Activated CD4-positive, alpha-beta T cell treated with anti-CD3 and anti-CD28 coated beads for 36 hours (primary cell): ENCODE data around the gene NDUFB5. TPM values are rescaled to one million over a fixed set of nuclear protein-coding genes. Genes with fewer than 3 reads are reported as not detected.

Experiments used
- ATAC-seq: fragments of 200-7000 bp; cut with Tn5 transposase; one replicate; pipeline ENCODE4 v1.10.0; 2021; ENCODE audit warnings: mild to moderate bottlenecking, moderate library complexity
- CTCF ChIA-PET: fragments of 350-600 bp; sonication (Branson Sonifier 250); formaldehyde crosslinking; loops from one replicate; lab custom pipeline; 2021; ENCODE audit warnings: antibody characterized with exemption; lab: Charles Lee
- POLR2A ChIA-PET: fragments of 350-600 bp; sonication (Branson Sonifier 250); formaldehyde crosslinking; loops from one replicate; lab custom pipeline; 2021; ENCODE audit warnings: antibody characterized with exemption, inconsistent platforms; lab: Charles Lee
- DNase-seq: peaks from one replicate; pipeline ENCODE4 v3.0.0-alpha.2; 2020
- H3K27ac Mint-ChIP-seq: one replicate; pipeline ENCODE4 v1.8.0; 2021; ENCODE audit warnings: mixed read lengths
- H3K27me3 Mint-ChIP-seq: one replicate; pipeline ENCODE4 v1.8.0; 2021; ENCODE audit warnings: mixed read lengths
- H3K36me3 Mint-ChIP-seq: one replicate; pipeline ENCODE4 v1.8.0; 2021; ENCODE audit warnings: low read depth, mixed read lengths
- H3K4me1 Mint-ChIP-seq: one replicate; pipeline ENCODE4 v1.8.0; 2021; ENCODE audit warnings: mixed read lengths
- H3K4me3 Mint-ChIP-seq: one replicate; pipeline ENCODE4 v1.8.0; 2021; ENCODE audit warnings: mild to moderate bottlenecking, moderate library complexity, mixed read lengths
- H3K9me3 Mint-ChIP-seq: one replicate; pipeline ENCODE4 v1.8.0; 2021; ENCODE audit warnings: low read depth, mixed read lengths
- intact Hi-C, 2 experiments: fragments of 100-400 bp; cut with DNase I in 1 of 2; cut with micrococcal nuclease in 1 of 2; formaldehyde crosslinking; loops; one replicate each; pipeline versions ENCODE4 v1.14.2 to v1.15.1; 2022 to 2024; cut with DNase I, micrococcal nuclease
- total RNA-seq, 2 experiments: library from RNA; stranded (reverse); gene quantifications; one replicate each; pipeline ENCODE4 v1.2.3, GENCODE V29; 2021

The NDUFB5 gene
- total RNA-seq = 100 to 1,000 TPM; 105 to 110 TPM

GRCh38 chr3:179604321-179605078 lies at the start of gene NDUFB5, which contains the start of gene MRPL47:
Gene NDUFB5 (plus strand): TSS chr3:179604794. CDS start chr3:179604816, 22 bp downstream.
Gene MRPL47 (minus strand): TSS chr3:179604638. CDS start chr3:179604624, 14 bp downstream.
- Mint-ChIP-seq H3K4me3 (peak within 1 kb of the TSS; percentile 92), H3K27ac (peak within 1 kb of the TSS; percentile 100), H3K4me1 (peaks cover 37% of the 10 kb centered on the region), H3K36me3 (peaks cover 24% of the 10 kb centered on the region), H3K27me3 (no peaks in the 10 kb centered on the region), H3K9me3 (no peaks in the 10 kb centered on the region)
- intact Hi-C loops = loop anchor here (1.0 to 5.0 kb wide), 9 partner anchors 42 to 1385 kb away; partner anchors contain the start of genes ACTL6A (in 2 of the 2), MFN1 (in 2 of the 2), DNAJC19 (in 1 of the 2) and FXR1 (in 1 of the 2)
- ChIA-PET CTCF (interaction anchor here (0.7 to 1.1 kb wide), 3 partner anchors 11 to 257 kb away, joined by 3 to 4 read pairs (median 3); partner anchors contain the start of genes ACTL6A and MFN1), POLR2A (interaction anchor here (1.0 to 1.2 kb wide), 2 partner anchors 39 to 41 kb away, joined by 3 to 10 read pairs; partner anchors contain the start of gene ACTL6A)
- peak; percentile 92 for ATAC-seq
- peak; percentile 95 for DNase-seq

DNA sequence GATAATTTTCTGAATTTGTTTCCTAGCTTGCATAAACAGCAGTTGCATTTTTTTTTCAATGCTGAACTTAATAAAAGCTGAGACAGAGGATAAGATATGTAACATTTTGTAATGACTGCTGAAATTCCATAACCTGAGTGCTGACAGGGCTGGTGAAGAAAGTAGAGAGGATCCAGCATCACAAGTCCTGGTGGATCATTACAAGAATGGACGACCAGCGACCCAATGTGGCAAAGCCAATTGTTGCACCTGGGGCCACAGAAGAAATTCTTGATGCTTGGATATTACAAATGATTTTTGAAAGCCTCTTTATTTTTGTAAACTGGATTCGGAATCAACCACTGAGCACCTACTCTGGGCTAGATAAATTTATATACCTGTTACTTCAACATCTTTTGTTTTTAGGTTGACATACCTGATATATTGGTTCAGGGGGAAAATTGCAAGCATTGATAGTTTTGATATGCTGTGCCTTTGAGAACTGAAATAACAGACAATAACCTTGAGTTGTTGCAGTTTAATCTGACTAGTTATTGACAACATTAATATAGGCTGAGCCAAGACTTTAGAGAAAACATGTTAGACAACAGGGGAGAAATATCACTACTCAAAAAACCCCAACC lies 45.7 kb upstream of the NDUFB5 start:
- Mint-ChIP-seq H3K27ac (no peak overlapping the region), H3K36me3 (no peaks in the 10 kb centered on the region), H3K9me3 (no peaks in the 10 kb centered on the region), H3K27me3 (peaks cover 6% of the 10 kb centered on the region), H3K4me1 (peaks cover 3% of the 10 kb centered on the region), H3K4me3 (no peak overlapping the region)
- no peak for ATAC-seq
- ChIA-PET CTCF (interaction anchor here (0.7 to 1.2 kb wide), 2 partner anchors 129 to 442 kb away, joined by 3 to 5 read pairs; no protein-coding TSS in a partner anchor), POLR2A (interaction anchor here (0.6 kb wide), 1 partner anchor 242 kb away, joined by 4 read pairs; no protein-coding TSS in a partner anchor)
- intact Hi-C loops = loop anchor here (1.0 to 2.0 kb wide), 4 partner anchors 112 to 454 kb away; no protein-coding TSS in a partner anchor
- peak; percentile 75 for DNase-seq

DNA sequence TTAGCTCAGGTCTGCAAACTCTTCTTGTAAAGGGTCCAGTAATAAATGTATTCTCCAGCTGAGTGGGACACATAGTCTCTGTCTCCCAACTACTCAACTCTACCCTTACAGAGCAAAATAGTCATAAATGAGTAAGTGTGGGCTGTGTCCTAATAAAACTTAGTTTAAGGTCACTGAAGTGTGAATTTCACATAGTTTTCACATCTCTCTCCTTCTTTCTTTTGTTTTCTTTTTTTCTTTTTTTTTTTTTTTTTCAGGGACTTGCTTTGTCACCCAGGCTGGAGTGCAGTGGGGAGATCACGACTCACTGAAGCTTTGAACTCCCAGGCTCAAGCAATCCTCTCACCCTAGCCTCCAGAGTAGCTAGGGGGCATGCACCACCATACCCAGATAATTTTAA lies 43.8 kb upstream of the NDUFB5 start:
- POLR2A ChIA-PET = no interaction called here
- CTCF ChIA-PET = interaction anchor here (2.1 kb wide), 1 partner anchor 12 kb away, joined by 4 read pairs; no protein-coding TSS in a partner anchor
- DNase-seq = no peak
- H3K27ac Mint-ChIP-seq = no peak overlapping the region
- H3K27me3 Mint-ChIP-seq = peaks cover 6% of the 10 kb centered on the region
- peaks cover 20% of the 10 kb centered on the region for H3K4me1 Mint-ChIP-seq
- intact Hi-C loops = loop anchor here (5.0 kb wide), 2 partner anchors 543 to 1042 kb away; partner anchors contain the start of gene TTC14 (in 2 of the 2)
- H3K36me3 Mint-ChIP-seq = peaks cover 2% of the 10 kb centered on the region
- no peak overlapping the region for H3K4me3 Mint-ChIP-seq
- ATAC-seq = no peak
- H3K9me3 Mint-ChIP-seq = no peaks in the 10 kb centered on the region

GRCh38 chr3:179562591-179563270 lies 41.9 kb upstream of the NDUFB5 start, which contains the start of gene ACTL6A:
Gene ACTL6A (plus strand): TSS chr3:179562926. CDS start chr3:179563093, 167 bp downstream.
- Mint-ChIP-seq H3K27ac (peak within 1 kb of the TSS; percentile 96), H3K4me1 (peaks cover 26% of the 10 kb centered on the region), H3K9me3 (no peaks in the 10 kb centered on the region), H3K27me3 (peaks cover 6% of the 10 kb centered on the region), H3K36me3 (peaks cover 2% of the 10 kb centered on the region), H3K4me3 (peak within 1 kb of the TSS; percentile 83)
- ChIA-PET CTCF (interaction anchor here (0.6 to 2.1 kb wide), 8 partner anchors 14 to 562 kb away, joined by 3 to 5 read pairs (median 4); partner anchors contain the start of genes MRPL47 and NDUFB5), POLR2A (interaction anchor here (0.6 to 1.7 kb wide), 6 partner anchors 18 to 414 kb away, joined by 3 to 10 read pairs (median 4); partner anchors contain the start of genes MRPL47 and NDUFB5)
- intact Hi-C loops = loop anchor here (1.0 to 5.0 kb wide), 12 partner anchors 42 to 1040 kb away; partner anchors contain the start of genes MFN1 (in 2 of the 2), MRPL47 (in 2 of the 2), NDUFB5 (in 2 of the 2) and TTC14 (in 2 of the 2)
- DNase-seq (peak; percentile 99), ATAC-seq (peak; percentile 92)

DNA sequence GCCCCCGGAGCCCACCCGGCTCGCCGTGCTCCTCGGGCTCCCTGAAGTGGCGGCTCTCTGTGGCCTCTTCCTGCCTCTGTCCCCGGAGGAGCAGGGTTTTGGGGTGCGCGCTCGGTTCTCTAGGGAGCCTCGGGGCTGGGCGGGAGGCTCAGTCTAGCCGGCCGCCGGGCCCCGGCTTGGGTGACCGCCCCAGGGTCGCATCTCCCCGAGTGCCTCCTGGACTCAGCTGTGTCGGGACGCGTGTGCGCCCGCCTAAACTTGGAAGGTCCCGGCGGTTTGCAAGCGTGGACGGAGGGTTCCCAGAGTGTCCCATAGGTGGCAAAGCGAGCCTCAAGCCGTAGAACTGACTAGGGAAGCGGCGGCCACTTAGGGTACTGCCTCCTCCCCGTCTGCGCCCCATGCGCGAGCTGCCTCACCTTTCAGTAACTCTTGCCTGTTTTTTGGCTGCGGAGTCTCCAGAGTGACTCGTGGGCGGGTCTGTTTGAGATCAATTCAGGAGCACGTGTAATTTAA lies 41.3 kb upstream of the NDUFB5 start:
- Mint-ChIP-seq H3K4me3 (peak overlapping the region; percentile 83), H3K27ac (peak overlapping the region; percentile 90), H3K4me1 (peaks cover 27% of the 10 kb centered on the region), H3K36me3 (peaks cover 2% of the 10 kb centered on the region), H3K27me3 (peaks cover 6% of the 10 kb centered on the region), H3K9me3 (no peaks in the 10 kb centered on the region)
- ChIA-PET CTCF (interaction anchor here (0.6 kb wide), 1 partner anchor 103 kb away, joined by 4 read pairs; no protein-coding TSS in a partner anchor), POLR2A (interaction anchor here (0.7 to 1.7 kb wide), 4 partner anchors 41 to 414 kb away, joined by 3 to 10 read pairs (median 6); partner anchors contain the start of genes MRPL47 and NDUFB5)
- intact Hi-C loops = loop anchor here (1.0 to 5.0 kb wide), 8 partner anchors 46 to 1039 kb away; partner anchors contain the start of genes TTC14 (in 2 of the 2), PIK3CA (in 1 of the 2), USP13 (in 1 of the 2) and ZMAT3 (in 1 of the 2)
- DNase-seq (peak; percentile 87), ATAC-seq (peak; percentile 61)

DNA sequence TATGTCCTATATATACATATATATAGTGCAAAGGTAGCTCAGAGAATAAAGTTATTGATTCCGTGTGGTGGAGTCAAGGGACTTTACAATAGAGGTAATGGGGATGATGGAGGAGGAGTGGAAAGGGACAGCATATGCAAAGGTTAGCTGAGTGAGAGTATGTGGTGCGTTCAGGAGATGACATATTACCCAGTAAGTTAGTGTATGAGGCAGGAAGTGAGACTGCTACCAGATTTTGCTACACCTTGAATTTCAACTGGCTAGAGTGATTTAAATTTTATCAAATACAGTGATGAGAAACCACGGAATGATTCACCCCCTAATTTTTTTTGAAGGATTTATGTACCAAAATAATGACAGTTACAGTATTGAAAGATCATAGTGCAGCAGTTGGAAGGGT lies 39.1 kb upstream of the NDUFB5 start:
- H3K36me3 Mint-ChIP-seq = peaks cover 8% of the 10 kb centered on the region
- H3K9me3 Mint-ChIP-seq = no peaks in the 10 kb centered on the region
- DNase-seq (peak; percentile 18), ATAC-seq (peak; percentile 18)
- peak overlapping the region; percentile 79 for H3K27ac Mint-ChIP-seq
- ChIA-PET CTCF (interaction anchor here (0.6 to 1.0 kb wide), 2 partner anchors 34 to 494 kb away, joined by 3 read pairs; partner anchors contain the start of gene ZMAT3), POLR2A (interaction anchor here (1.0 kb wide), 1 partner anchor 39 kb away, joined by 3 read pairs; the partner anchor contains the start of genes MRPL47 and NDUFB5)
- H3K27me3 Mint-ChIP-seq = peaks cover 6% of the 10 kb centered on the region
- H3K4me3 Mint-ChIP-seq = no peak overlapping the region
- H3K4me1 Mint-ChIP-seq = peaks cover 31% of the 10 kb centered on the region
- intact Hi-C loops = no loop called here

DNA sequence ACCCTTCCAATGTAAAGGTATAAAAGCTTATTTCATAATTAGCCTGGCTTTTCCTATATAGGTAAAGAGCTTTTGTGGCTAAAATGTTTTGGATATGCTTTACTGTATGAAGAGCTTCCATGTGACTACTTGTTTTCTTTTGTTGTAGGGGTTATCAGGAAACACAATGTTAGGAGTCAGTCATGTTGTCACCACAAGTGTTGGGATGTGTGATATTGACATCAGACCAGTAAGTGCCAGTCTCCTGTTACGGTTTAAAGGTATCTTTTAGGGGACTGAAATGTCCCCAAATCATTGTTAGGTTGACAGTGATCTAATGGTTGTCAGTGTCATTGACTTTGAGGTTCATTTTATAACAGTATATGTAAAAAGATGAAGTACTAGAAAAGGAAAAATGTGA lies 23.6 kb upstream of the NDUFB5 start:
- H3K27me3 Mint-ChIP-seq = no peaks in the 10 kb centered on the region
- no peaks in the 10 kb centered on the region for H3K9me3 Mint-ChIP-seq
- H3K4me1 Mint-ChIP-seq = no peaks in the 10 kb centered on the region
- H3K36me3 Mint-ChIP-seq = peaks cover 38% of the 10 kb centered on the region
- ATAC-seq (no peak), DNase-seq (no peak)
- no peak overlapping the region for H3K4me3 Mint-ChIP-seq
- no peak overlapping the region for H3K27ac Mint-ChIP-seq
- intact Hi-C loops = loop anchor here in 1 of 2 experiments (10.0 kb wide), 1 partner anchor 1364 kb away; no protein-coding TSS in a partner anchor
- ChIA-PET CTCF (no interaction called here), POLR2A (no interaction called here)

- no peak overlapping the region for H3K4me3 Mint-ChIP-seq
- ChIA-PET CTCF (interaction anchor here (0.5 kb wide), 1 partner anchor 95 kb away, joined by 4 read pairs; no protein-coding TSS in a partner anchor), POLR2A (interaction anchor here (0.6 kb wide), 1 partner anchor 14 kb away, joined by 3 read pairs; no protein-coding TSS in a partner anchor)
- peak overlapping the region; percentile 14 for H3K27ac Mint-ChIP-seq
- ATAC-seq = peak; percentile 87
- no peaks in the 10 kb centered on the region for H3K9me3 Mint-ChIP-seq
- peaks cover 30% of the 10 kb centered on the region for H3K36me3 Mint-ChIP-seq
- no peaks in the 10 kb centered on the region for H3K27me3 Mint-ChIP-seq
- H3K4me1 Mint-ChIP-seq = peaks cover 11% of the 10 kb centered on the region
- intact Hi-C loops = loop anchor here in 1 of 2 experiments (10.0 kb wide), 1 partner anchor 1356 kb away; no protein-coding TSS in a partner anchor
- DNase-seq = no peak
Observed at GRCh38 chr3:179589143-179589542, 15.5 kb upstream of the NDUFB5 start.

DNA sequence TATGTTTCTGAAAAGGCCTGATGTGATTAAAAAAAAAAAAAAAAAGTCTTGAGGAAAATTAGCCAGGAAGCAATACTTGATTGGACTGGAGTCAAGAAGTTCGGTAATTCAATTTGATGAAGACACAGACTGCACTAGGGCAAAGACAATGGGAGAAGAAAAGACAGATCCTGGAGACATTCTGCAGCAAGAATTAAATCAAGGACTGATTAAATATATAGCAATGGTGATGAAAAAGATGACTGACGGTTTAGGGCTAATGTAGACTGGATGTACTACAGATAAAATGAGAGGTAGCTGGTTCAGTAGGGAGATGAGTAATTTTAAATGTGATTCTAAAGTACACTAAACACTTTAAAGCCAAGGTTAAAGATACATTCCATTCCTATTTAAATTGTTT lies 13.9 kb upstream of the NDUFB5 start:
- no peak for ATAC-seq
- Mint-ChIP-seq H3K9me3 (no peaks in the 10 kb centered on the region), H3K27ac (peak overlapping the region; percentile 51), H3K4me1 (peaks cover 11% of the 10 kb centered on the region), H3K4me3 (no peak overlapping the region), H3K27me3 (no peaks in the 10 kb centered on the region), H3K36me3 (peaks cover 36% of the 10 kb centered on the region)
- CTCF ChIA-PET = interaction anchor here (0.6 kb wide), 1 partner anchor 105 kb away, joined by 3 read pairs; no protein-coding TSS in a partner anchor
- DNase-seq = no peak
- POLR2A ChIA-PET = no interaction called here
- intact Hi-C loops = no loop called here
